ENCODE measurements around the gene NTMT1. TPM values are rescaled to one million over a fixed set of nuclear protein-coding genes. Genes with fewer than 3 reads are reported as not detected.

The NTMT1 gene, protein sequence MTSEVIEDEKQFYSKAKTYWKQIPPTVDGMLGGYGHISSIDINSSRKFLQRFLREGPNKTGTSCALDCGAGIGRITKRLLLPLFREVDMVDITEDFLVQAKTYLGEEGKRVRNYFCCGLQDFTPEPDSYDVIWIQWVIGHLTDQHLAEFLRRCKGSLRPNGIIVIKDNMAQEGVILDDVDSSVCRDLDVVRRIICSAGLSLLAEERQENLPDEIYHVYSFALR
- total RNA-seq (2014; rRNA removed) (50.2 and 60.6 TPM in 2 replicates), Bru-seq, nascent RNA (percentile 58 among the genes with signal in this experiment), BruChase-seq, experiment 1, labeled RNA remaining after a 6-hour chase (percentile 60 among the genes with signal in this experiment), BruChase-seq, experiment 2, labeled RNA remaining after a 2-hour chase (percentile 52 among the genes with signal in this experiment)
- long read RNA-seq, transcript NTMT1-203 (4 exons, 1,315 nt) = major isoform, 37 of 77 reads
- long read RNA-seq, transcript NTMT1-202 (4 exons, 741 nt) = minor isoform, 8 of 77 reads
- long read RNA-seq, transcript NTMT1-206 (4 exons, 576 nt) = minor isoform, 7 of 77 reads
- long read RNA-seq, partial matches to known transcripts = 3 of 77 reads
- long read RNA-seq, other reads (novel, unspliced or antisense) = 20 of 77 reads

DNA sequence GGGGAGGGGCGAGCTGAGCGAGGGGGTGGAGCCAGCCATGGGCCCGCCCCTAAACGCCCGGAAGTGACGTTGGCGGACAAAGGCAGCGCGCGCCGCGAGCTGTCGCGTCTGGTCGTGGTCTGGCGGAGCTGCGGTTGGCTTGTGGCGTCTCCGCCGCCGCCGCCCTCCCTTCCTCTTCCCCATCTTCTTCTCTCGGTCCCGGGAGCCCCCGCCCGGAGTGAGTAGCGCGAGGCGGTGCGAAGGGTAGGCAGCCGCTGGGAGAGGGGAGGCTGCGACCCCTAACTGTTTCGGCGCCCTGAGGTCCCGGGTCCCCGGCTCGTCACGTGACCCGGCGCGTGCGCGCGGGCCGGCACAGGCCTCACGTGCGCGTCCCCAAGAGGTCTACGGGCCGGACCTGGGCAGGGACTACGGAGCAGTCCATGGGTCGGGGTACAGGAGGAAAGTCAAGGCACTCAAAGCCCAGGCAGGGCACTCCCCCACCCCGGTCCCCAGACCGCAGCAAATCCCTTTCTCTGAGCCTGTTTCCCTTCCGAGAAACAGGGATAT lies at the start of gene NTMT1:
Gene NTMT1 (plus strand): TSS at position 85 of the 546 bp plus-strand sequence. CDS start 6,541 bp downstream, outside the sequence.
- TF ChIP-seq EZH2 (IDR thresholded peaks at IDR 0.05; ENCODE audit: low read length, unreplicated experiment) (no peak), EZH2phosphoT487 (IDR thresholded peaks at IDR 0.05; ENCODE audit: borderline replicate concordance, low read length) (no peak)
- TF ChIP-seq, protein P1, sequence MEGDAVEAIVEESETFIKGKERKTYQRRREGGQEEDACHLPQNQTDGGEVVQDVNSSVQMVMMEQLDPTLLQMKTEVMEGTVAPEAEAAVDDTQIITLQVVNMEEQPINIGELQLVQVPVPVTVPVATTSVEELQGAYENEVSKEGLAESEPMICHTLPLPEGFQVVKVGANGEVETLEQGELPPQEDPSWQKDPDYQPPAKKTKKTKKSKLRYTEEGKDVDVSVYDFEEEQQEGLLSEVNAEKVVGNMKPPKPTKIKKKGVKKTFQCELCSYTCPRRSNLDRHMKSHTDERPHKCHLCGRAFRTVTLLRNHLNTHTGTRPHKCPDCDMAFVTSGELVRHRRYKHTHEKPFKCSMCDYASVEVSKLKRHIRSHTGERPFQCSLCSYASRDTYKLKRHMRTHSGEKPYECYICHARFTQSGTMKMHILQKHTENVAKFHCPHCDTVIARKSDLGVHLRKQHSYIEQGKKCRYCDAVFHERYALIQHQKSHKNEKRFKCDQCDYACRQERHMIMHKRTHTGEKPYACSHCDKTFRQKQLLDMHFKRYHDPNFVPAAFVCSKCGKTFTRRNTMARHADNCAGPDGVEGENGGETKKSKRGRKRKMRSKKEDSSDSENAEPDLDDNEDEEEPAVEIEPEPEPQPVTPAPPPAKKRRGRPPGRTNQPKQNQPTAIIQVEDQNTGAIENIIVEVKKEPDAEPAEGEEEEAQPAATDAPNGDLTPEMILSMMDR (conservative IDR thresholded peaks at IDR 0.05; ENCODE audit: low read depth, low read length) = no peak
- Histone ChIP-seq H3K79me2 (ENCODE audit: low read length) (peaks cover 53% of the 10 kb centered on the region), H3K4me2 (ENCODE audit: low read length) (peak within 1 kb of the TSS; percentile 93), H3K27me3 (ENCODE audit: low read length) (no peaks in the 10 kb centered on the region), H3K36me3 (ENCODE audit: low read depth, low read length) (no peaks in the 10 kb centered on the region; the same call in 1 of the 2 replicates), H3K4me1 (ENCODE audit: insufficient read depth, low read length) (peaks cover 19% of the 10 kb centered on the region), H2AFZ (ENCODE audit: low read length) (peak within 1 kb of the TSS; percentile 75), H3F3A (ENCODE audit: low read length, unreplicated experiment) (no peaks in the 10 kb centered on the region), H3K9me2 (replicated peaks; ENCODE audit: low read length) (no peaks in the 10 kb centered on the region), H3K27ac (ENCODE audit: low read length) (peak within 1 kb of the TSS; percentile 61), H3K9me3 (ENCODE audit: low read length) (no peaks in the 10 kb centered on the region), H3K9ac (ENCODE audit: low read length) (peak within 1 kb of the TSS; percentile 96), H4K20me1 (ENCODE audit: low read length) (peaks cover 21% of the 10 kb centered on the region; the same call in 1 of the 2 replicates), H3K4me3 (ENCODE audit: low read length) (peak within 1 kb of the TSS; percentile 87)
- TSS peak; percentile 55 for BruUV-seq (replicated peaks)
- peak; percentile 68 for ATAC-seq
- POLR2A ChIA-PET (ENCODE audit: unreplicated experiment) = interaction anchor here (0.5 kb wide), 1 partner anchor 452 kb away, joined by 3 read pairs; no protein-coding TSS in a partner anchor
- CTCF ChIA-PET = interaction anchor here (0.6 to 1.1 kb wide), 3 partner anchors 409 to 494 kb away, joined by 4 to 13 read pairs (median 6); no protein-coding TSS in a partner anchor
- DNase-seq = peak; percentile 64
- intact Hi-C loops (cut with micrococcal nuclease) = no loop called here

DNA sequence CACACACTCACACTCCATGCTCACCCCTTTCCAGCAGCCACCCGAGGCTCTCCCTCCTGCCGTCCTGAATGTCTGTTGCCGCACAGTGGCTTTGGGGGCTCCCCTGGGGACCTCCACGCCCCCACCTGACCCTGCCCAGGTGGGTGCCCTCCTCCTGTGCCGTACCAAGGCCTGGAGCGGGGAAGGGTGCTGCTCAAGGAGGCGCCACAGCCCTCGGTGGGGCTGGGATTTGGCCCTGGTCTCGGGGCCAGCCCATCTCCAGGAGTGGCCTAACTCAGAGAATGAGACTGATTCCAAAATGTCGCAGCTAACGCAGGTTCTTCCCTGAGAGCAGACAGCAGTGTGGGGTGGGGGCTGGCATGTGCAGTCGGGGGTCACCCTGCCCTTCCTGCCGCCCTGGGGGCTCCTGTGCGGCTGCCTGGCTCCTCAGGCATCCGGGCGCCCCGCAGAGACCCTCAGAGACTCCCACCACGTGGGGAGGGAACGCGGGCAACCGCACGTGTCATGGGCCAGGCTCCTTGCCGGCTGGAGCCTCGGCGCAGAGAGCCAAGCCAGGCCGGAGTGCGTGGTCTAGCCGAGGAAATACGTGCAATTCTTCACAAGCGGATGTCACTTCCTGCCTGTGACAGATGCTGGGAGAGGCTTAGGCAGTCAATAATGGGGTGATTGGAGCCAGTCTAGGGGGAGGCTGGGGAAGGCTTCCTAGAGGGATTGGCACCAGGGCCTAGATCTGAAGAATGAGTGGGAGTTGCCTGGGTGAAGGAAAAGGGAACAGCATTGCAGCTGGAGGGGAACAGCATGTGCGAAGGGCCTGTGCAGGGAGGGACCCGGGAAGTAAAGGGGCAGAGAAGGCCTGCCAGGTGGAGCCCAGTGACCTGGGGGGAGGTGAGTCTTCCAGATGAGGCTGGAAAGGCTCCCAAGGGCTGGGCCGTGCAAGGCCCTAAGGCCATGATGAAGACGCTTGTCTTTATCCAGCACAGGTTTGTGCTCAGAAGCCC lies 49.1 kb upstream of the NTMT1 start:
- Histone ChIP-seq H3K4me2 (ENCODE audit: low read length) (no peak overlapping the region), H3F3A (ENCODE audit: low read length, unreplicated experiment) (no peaks in the 10 kb centered on the region), H3K9me3 (ENCODE audit: low read length) (no peaks in the 10 kb centered on the region), H3K79me2 (ENCODE audit: low read length) (no peaks in the 10 kb centered on the region), H3K9me2 (replicated peaks; ENCODE audit: low read length) (no peaks in the 10 kb centered on the region), H3K36me3 (ENCODE audit: low read depth, low read length) (no peaks in the 10 kb centered on the region), H3K27me3 (ENCODE audit: low read length) (no peaks in the 10 kb centered on the region), H3K4me3 (ENCODE audit: low read length) (no peak overlapping the region), H2AFZ (ENCODE audit: low read length) (no peak overlapping the region), H3K9ac (ENCODE audit: low read length) (no peak overlapping the region), H3K4me1 (ENCODE audit: insufficient read depth, low read length) (no peaks in the 10 kb centered on the region), H3K27ac (ENCODE audit: low read length) (no peak overlapping the region), H4K20me1 (ENCODE audit: low read length) (no peaks in the 10 kb centered on the region)
- DNase-seq (no peak), ATAC-seq (no peak)
- TF ChIP-seq EZH2 (IDR thresholded peaks at IDR 0.05; ENCODE audit: low read length, unreplicated experiment) = no peak
- no peak for TF ChIP-seq EZH2phosphoT487 (IDR thresholded peaks at IDR 0.05; ENCODE audit: borderline replicate concordance, low read length)
- TF ChIP-seq, protein P1 (conservative IDR thresholded peaks at IDR 0.05; ENCODE audit: low read depth, low read length) = no peak
- intact Hi-C loops (cut with micrococcal nuclease) = no loop called here
- ChIA-PET POLR2A (ENCODE audit: unreplicated experiment) (no interaction called here), CTCF (no interaction called here)
- no TSS peak for BruUV-seq (replicated peaks)

All from PC-3 (cell line).